ENCODE results near the gene TMEM79. TPM values are rescaled to one million over a fixed set of nuclear protein-coding genes. Genes with fewer than 3 reads are reported as not detected.
A peak's percentile ranks its signal among the peaks of the same experiment; 100 is the strongest.
"Not testable (repeated sequence)": the region's sequence is repeated elsewhere in the genome, so short reads cannot be mapped to it uniquely, and the experiment has no call there.

Gene TMEM79
- total RNA-seq, 1 donor from 2014 or later: 5.1 TPM

DNA sequence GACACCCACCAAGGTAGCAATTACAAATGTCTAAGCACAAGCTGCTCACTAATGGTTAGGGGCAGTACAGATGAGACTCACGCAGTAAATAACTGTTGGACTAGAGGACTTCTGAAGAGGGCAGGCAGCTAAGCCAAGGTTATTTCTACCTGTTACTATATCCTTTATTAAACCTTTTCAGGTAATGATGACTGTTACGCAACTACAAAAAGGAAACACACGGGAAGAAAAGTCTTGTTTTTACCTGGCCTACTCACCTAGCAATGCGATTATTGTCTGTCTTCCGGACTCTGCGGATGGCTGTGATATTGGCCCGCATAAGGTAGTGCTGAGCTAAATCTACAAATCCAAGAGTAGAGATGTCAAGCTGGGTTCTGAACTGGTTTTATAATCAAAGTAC, 32.8 kb downstream of the TMEM79 start:
- Mint-ChIP-seq H3K4me1 (ENCODE audit: low read depth) (no peaks in the 10 kb centered on the region), H3K9me3 (ENCODE audit: low read depth) (no peaks in the 10 kb centered on the region), H3K27ac (no peak overlapping the region), H3K36me3 (ENCODE audit: insufficient read depth) (peaks cover 27% of the 10 kb centered on the region), H3K4me3 (ENCODE audit: low read depth) (no peak overlapping the region), H3K27me3 (no peaks in the 10 kb centered on the region)
- TF ChIP-seq, protein P1, sequence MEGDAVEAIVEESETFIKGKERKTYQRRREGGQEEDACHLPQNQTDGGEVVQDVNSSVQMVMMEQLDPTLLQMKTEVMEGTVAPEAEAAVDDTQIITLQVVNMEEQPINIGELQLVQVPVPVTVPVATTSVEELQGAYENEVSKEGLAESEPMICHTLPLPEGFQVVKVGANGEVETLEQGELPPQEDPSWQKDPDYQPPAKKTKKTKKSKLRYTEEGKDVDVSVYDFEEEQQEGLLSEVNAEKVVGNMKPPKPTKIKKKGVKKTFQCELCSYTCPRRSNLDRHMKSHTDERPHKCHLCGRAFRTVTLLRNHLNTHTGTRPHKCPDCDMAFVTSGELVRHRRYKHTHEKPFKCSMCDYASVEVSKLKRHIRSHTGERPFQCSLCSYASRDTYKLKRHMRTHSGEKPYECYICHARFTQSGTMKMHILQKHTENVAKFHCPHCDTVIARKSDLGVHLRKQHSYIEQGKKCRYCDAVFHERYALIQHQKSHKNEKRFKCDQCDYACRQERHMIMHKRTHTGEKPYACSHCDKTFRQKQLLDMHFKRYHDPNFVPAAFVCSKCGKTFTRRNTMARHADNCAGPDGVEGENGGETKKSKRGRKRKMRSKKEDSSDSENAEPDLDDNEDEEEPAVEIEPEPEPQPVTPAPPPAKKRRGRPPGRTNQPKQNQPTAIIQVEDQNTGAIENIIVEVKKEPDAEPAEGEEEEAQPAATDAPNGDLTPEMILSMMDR (IDR thresholded peaks at IDR 0.05; ENCODE audit: unreplicated experiment): no peak
- no peak for DNase-seq (ENCODE audit: low spot score, unreplicated experiment)

DNA sequence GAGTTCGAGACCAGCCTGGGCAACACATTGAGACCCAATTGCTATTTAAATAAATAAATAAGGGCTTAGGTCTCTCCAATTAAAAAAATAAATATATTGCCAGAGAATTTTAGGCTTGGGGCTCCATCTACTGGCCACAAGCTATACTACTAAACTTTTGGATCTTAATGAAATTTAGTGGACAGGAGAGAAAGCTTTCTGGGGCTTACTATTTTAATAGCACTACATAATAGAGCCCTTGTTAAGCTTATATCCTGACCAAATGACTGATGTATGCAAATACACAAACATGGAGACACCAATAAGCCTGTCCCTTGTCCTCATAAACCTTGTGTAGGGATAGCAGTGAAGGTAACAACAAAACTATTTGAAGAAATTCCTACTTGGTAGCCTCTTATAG, 35.5 kb downstream of the TMEM79 start:
- TF ChIP-seq, protein P1 (IDR thresholded peaks at IDR 0.05; ENCODE audit: unreplicated experiment): peak; percentile 70
- Mint-ChIP-seq H3K27ac (no peak overlapping the region), H3K36me3 (ENCODE audit: insufficient read depth) (peaks cover 26% of the 10 kb centered on the region), H3K4me1 (ENCODE audit: low read depth) (no peaks in the 10 kb centered on the region), H3K9me3 (ENCODE audit: low read depth) (no peaks in the 10 kb centered on the region), H3K4me3 (ENCODE audit: low read depth) (no peak overlapping the region), H3K27me3 (no peaks in the 10 kb centered on the region)
- no peak for DNase-seq (ENCODE audit: low spot score, unreplicated experiment)

DNA sequence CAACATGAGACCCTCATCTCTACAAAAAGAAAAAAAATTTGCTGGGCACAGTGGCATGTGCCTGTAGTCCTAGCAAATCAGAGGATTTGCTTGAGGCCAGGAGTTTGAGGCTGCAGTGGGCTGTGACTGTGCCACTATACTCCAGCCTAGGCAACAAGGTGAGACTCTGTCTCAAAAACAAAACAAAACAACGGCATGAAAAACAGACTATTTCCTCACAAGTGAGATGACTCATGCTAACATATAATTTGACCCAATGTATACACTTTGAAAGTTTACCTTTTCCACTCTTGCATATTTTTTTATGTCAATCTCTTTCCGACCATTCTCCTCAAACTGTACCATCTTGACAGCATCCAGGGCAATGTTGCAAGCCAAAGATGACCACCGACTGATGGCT, 36.4 kb downstream of the TMEM79 start:
- Mint-ChIP-seq H3K36me3 (ENCODE audit: insufficient read depth) (peaks cover 27% of the 10 kb centered on the region), H3K4me3 (ENCODE audit: low read depth) (no peak overlapping the region), H3K27me3 (no peaks in the 10 kb centered on the region), H3K9me3 (ENCODE audit: low read depth) (no peaks in the 10 kb centered on the region), H3K4me1 (ENCODE audit: low read depth) (no peaks in the 10 kb centered on the region), H3K27ac (no peak overlapping the region)
- TF ChIP-seq, protein P1 (IDR thresholded peaks at IDR 0.05; ENCODE audit: unreplicated experiment): no peak
- no peak for DNase-seq (ENCODE audit: low spot score, unreplicated experiment)

DNA sequence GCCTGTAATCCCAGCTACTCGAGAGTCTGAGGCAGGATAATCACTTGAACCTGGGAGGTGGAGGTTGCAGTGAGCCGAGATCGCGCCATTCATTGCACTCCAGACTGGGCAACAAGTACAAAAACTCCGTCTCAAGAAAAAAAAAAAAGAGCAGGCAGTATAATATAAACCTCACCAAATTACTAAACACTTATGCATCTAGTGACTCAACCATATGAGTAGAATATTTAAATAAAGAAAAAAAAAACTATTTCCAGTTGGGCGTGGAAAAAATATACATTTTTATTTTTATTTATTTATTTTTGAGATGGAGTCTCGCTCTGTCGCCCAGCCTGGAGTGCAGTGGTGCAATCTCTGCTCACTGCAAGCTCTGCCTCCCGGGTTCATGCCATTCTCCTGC, 39.1 kb downstream of the TMEM79 start:
- peaks cover 17% of the 10 kb centered on the region for H3K36me3 Mint-ChIP-seq (ENCODE audit: insufficient read depth)
- not testable (repeated sequence) for H3K4me3 Mint-ChIP-seq (ENCODE audit: low read depth); H3K4me1 Mint-ChIP-seq (ENCODE audit: low read depth); H3K27me3 Mint-ChIP-seq; H3K27ac Mint-ChIP-seq; DNase-seq (ENCODE audit: low spot score, unreplicated experiment); H3K9me3 Mint-ChIP-seq (ENCODE audit: low read depth)

DNA sequence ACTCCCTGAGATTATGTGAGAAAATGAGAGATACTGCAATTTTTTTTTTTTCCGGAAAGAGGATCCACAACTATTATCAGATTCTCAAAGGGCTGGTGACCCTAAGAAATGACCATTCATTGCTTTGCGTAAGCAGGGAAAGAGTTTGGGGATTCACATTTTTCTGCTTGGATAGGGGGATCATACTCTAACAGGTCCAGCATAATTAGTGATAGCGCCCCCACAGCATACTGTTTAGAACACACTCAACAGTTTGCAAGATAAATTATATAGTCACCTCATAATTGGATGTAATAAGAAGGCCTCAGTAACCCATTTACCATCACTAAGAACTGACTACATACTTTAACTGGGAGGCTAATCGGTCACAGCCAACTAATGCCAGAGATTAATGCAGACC, 52.1 kb downstream of the TMEM79 start:
- H3K36me3 Mint-ChIP-seq (ENCODE audit: insufficient read depth): peaks cover 12% of the 10 kb centered on the region
- H3K9me3 Mint-ChIP-seq (ENCODE audit: low read depth): no peaks in the 10 kb centered on the region
- TF ChIP-seq, protein P1 (IDR thresholded peaks at IDR 0.05; ENCODE audit: unreplicated experiment): peak; percentile 18
- H3K4me3 Mint-ChIP-seq (ENCODE audit: low read depth): peak overlapping the region; percentile 97
- DNase-seq (ENCODE audit: low spot score, unreplicated experiment): no peak
- H3K27ac Mint-ChIP-seq: no peak overlapping the region
- H3K4me1 Mint-ChIP-seq (ENCODE audit: low read depth): peaks cover 17% of the 10 kb centered on the region
- no peaks in the 10 kb centered on the region for H3K27me3 Mint-ChIP-seq

DNA sequence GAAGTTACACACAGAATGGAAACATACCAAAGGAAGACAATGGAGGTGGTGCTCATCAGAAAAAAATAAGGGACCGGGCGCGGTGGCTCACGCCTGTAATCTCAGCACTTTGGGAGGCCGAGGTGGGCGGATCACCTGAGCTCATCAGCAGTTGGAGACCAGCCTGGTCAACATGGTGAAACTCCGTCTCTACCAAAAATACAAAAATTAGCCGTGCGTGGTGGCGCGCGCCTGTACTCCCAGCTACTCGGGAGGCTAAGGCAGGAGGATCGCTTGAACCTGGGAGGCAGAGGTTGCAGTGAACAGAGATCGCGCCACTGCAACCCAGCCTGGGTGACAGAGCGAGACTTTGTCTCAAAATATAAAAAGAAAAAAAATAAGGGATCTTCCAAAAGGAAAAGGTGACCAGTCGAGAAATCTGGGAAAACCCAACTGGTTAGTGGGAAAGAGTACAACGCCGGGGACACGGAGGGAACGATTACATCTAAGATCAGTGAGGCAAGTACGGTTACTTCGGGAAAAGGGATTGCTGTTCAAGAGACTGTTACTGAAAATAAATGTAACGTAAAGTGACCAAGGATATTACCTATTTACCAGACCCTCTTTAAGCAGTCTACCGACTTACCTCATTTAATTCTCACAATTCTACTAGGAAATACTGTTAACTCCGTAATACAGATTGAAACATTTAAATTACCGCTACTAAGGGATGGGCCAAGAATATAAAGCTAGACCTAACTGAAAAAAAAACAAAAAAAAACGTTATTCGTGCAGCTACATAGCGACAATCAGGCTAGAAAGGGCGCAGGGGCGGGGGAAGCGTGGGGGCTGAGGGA, 53.1 kb downstream of the TMEM79 start:
- Mint-ChIP-seq H3K27me3 (no peaks in the 10 kb centered on the region), H3K4me3 (ENCODE audit: low read depth) (peak overlapping the region; percentile 97), H3K27ac (peak overlapping the region; percentile 96), H3K9me3 (ENCODE audit: low read depth) (no peaks in the 10 kb centered on the region), H3K36me3 (ENCODE audit: insufficient read depth) (peaks cover 10% of the 10 kb centered on the region), H3K4me1 (ENCODE audit: low read depth) (peaks cover 17% of the 10 kb centered on the region)
- no peak for DNase-seq (ENCODE audit: low spot score, unreplicated experiment)
- TF ChIP-seq, protein P1 (IDR thresholded peaks at IDR 0.05; ENCODE audit: unreplicated experiment): no peak
